HEK293 (cell line): ENCODE results near the gene SLCO1B1.
"Not testable (repeated sequence)": the region's sequence is repeated elsewhere in the genome, so short reads cannot be mapped to it uniquely, and the experiment has no call there.

ENCODE experiments used
- CTCF ChIA-PET: fragments of 350-600 bp; formaldehyde crosslinking; extraction: SDS; loops from one replicate; lab custom pipeline; 2021; ENCODE audit warnings: antibody characterized with exemption; lab: Yijun Ruan, JAX
- POLR2A ChIA-PET: fragments of 300-600 bp; formaldehyde crosslinking; extraction: SDS; loops from one replicate; lab custom pipeline; 2020; ENCODE audit warnings: antibody characterized with exemption, inconsistent platforms; lab: Yijun Ruan, JAX
- H3K27ac ChIP-seq: fragments of 200-500 bp; sonication (Bioruptor generic); 2 replicates; pipeline ENCODE4 v1.5.1; 2014; ENCODE audit warnings: low read depth, low read length, control low read depth, inconsistent platforms; ENCODE audit errors: extremely low read depth
- H3K36me3 ChIP-seq, 2 experiments: fragments of 200-500 bp in 1 of 2; sonication (Bioruptor generic) in 1 of 2; 1 replicate in 1 of 2; 2 replicates in 1 of 2; pipeline ENCODE4 v1.5.1; 2014 to 2017; ENCODE audit warnings: inconsistent platforms in 2 of 2, low read length in 2 of 2; ENCODE audit not compliant: control insufficient read depth in 2 of 2, insufficient read depth in 1 of 2
- H3K4me1 ChIP-seq: fragments of 200-500 bp; sonication (Bioruptor generic); 2 replicates; pipeline ENCODE4 v1.5.1; 2014; ENCODE audit warnings: mild to moderate bottlenecking, low read length, inconsistent platforms; ENCODE audit not compliant: control insufficient read depth, insufficient read depth
- H3K4me3 ChIP-seq: 2 replicates; pipeline ENCODE4 v1.5.1; 2011; ENCODE audit warnings: low read depth, mild to moderate bottlenecking, control low read depth, low read length, moderate library complexity
- H3K9me3 ChIP-seq: fragments of 200-500 bp; sonication (Bioruptor generic); 2 replicates; pipeline ENCODE4 v1.5.1; 2014; ENCODE audit warnings: low read depth, low read length, inconsistent platforms; ENCODE audit not compliant: control insufficient read depth, insufficient read depth
- GLIS1 ChIP-seq: fragments of 450-650 bp; formaldehyde crosslinking; IDR thresholded peaks from 2 replicates; pipeline ENCODE4 v1.5.1; 2016; ENCODE audit warnings: missing biosample characterization, missing genetic modification characterization
- KLF10 ChIP-seq: fragments of 450-650 bp; IDR thresholded peaks from 2 replicates; pipeline ENCODE4 v1.5.1; 2018; ENCODE audit warnings: missing biosample characterization, mild to moderate bottlenecking, missing genetic modification characterization
- MEIS1 ChIP-seq: sonication (generic); formaldehyde crosslinking; IDR thresholded peaks from 2 replicates; pipeline ENCODE4 v1.8.1; 2022; ENCODE audit warnings: missing genetic modification reagents, mild to moderate bottlenecking, borderline replicate concordance
- SALL2 ChIP-seq: fragments of 450-650 bp; formaldehyde crosslinking; IDR thresholded peaks from 2 replicates; pipeline ENCODE4 v1.5.0; 2017; ENCODE audit warnings: missing biosample characterization, mild to moderate bottlenecking, missing genetic modification characterization, borderline replicate concordance
- YY2 ChIP-seq: fragments of 450-650 bp; formaldehyde crosslinking; IDR thresholded peaks from 2 replicates; pipeline ENCODE4 v1.5.1; 2016; ENCODE audit warnings: missing biosample characterization, missing genetic modification characterization
- ZBTB20 ChIP-seq: fragments of 450-650 bp; formaldehyde crosslinking; IDR thresholded peaks from 2 replicates; pipeline ENCODE4 v1.5.1; 2016; ENCODE audit warnings: missing biosample characterization, missing genetic modification characterization
- ZBTB7A ChIP-seq: fragments of 450-650 bp; formaldehyde crosslinking; IDR thresholded peaks from 2 replicates; pipeline ENCODE4 v1.5.1; 2016; ENCODE audit warnings: low read depth, missing biosample characterization, missing genetic modification characterization
- ZNF19 ChIP-seq: fragments of 450-650 bp; formaldehyde crosslinking; IDR thresholded peaks from 2 replicates; pipeline ENCODE4; 2016; ENCODE audit warnings: missing biosample characterization, missing genetic modification characterization, low read depth
- ZNF211 ChIP-seq: fragments of 450-650 bp; formaldehyde crosslinking; IDR thresholded peaks from 2 replicates; pipeline ENCODE4 v1.5.1; 2016; ENCODE audit warnings: low read depth, missing biosample characterization, missing genetic modification characterization
- ZNF341 ChIP-seq: fragments of 450-650 bp; formaldehyde crosslinking; IDR thresholded peaks from 2 replicates; pipeline ENCODE4; 2016; ENCODE audit warnings: low read depth, missing biosample characterization, missing genetic modification characterization
- ZNF366 ChIP-seq: fragments of 450-650 bp; formaldehyde crosslinking; conservative IDR thresholded peaks from 2 replicates; pipeline ENCODE4 v1.5.1; 2016; ENCODE audit warnings: missing biosample characterization, missing genetic modification characterization
- ZNF394 ChIP-seq: fragments of 450-650 bp; formaldehyde crosslinking; IDR thresholded peaks from 2 replicates; pipeline ENCODE4 v1.5.1; 2016; ENCODE audit warnings: missing biosample characterization, missing genetic modification characterization, mild to moderate bottlenecking, moderate library complexity, borderline replicate concordance
- ZNF404 ChIP-seq: fragments of 450-650 bp; formaldehyde crosslinking; IDR thresholded peaks from 2 replicates; pipeline ENCODE4 v1.5.1; 2017; ENCODE audit warnings: missing biosample characterization, missing genetic modification characterization
- ZNF416 ChIP-seq: fragments of 450-650 bp; formaldehyde crosslinking; IDR thresholded peaks from 2 replicates; pipeline ENCODE4 v1.5.1; 2016; ENCODE audit warnings: missing biosample characterization, missing genetic modification characterization
- ZNF501 ChIP-seq: fragments of 450-650 bp; formaldehyde crosslinking; IDR thresholded peaks from 2 replicates; pipeline ENCODE4 v1.5.1; 2016; ENCODE audit warnings: missing biosample characterization, missing genetic modification characterization
- ZNF558 ChIP-seq: fragments of 450-650 bp; formaldehyde crosslinking; IDR thresholded peaks from 2 replicates; pipeline ENCODE4 v1.5.1; 2016; ENCODE audit warnings: missing biosample characterization, missing genetic modification characterization
- ZNF560 ChIP-seq: fragments of 450-650 bp; formaldehyde crosslinking; IDR thresholded peaks from 2 replicates; pipeline ENCODE4 v1.5.1; 2017; ENCODE audit warnings: missing biosample characterization, missing genetic modification characterization, borderline replicate concordance
- ZNF610 ChIP-seq: fragments of 450-650 bp; formaldehyde crosslinking; IDR thresholded peaks from 2 replicates; pipeline ENCODE4 v1.5.1; 2016; ENCODE audit warnings: missing biosample characterization, missing genetic modification characterization, borderline replicate concordance
- ZNF621 ChIP-seq: fragments of 450-650 bp; formaldehyde crosslinking; IDR thresholded peaks from 2 replicates; pipeline ENCODE4 v1.5.1; 2017; ENCODE audit warnings: missing biosample characterization, missing genetic modification characterization
- ZNF629 ChIP-seq: fragments of 450-650 bp; formaldehyde crosslinking; IDR thresholded peaks from 2 replicates; pipeline ENCODE4 v1.5.1; 2017; ENCODE audit warnings: missing biosample characterization, missing genetic modification characterization
- ZNF785 ChIP-seq: fragments of 450-650 bp; formaldehyde crosslinking; IDR thresholded peaks from 2 replicates; pipeline ENCODE4 v1.5.1; 2016; ENCODE audit warnings: missing biosample characterization, missing genetic modification characterization
- TF ChIP-seq, protein P1 (sequence below): fragments of 450-650 bp; formaldehyde crosslinking; IDR thresholded peaks from 2 replicates; pipeline ENCODE4 v1.5.1; 2016; ENCODE audit warnings: missing biosample characterization, missing genetic modification characterization
- TF ChIP-seq, protein P2 (sequence below): fragments of 450-650 bp; formaldehyde crosslinking; IDR thresholded peaks from 2 replicates; pipeline ENCODE4 v1.5.1; 2017; ENCODE audit warnings: missing biosample characterization, missing genetic modification characterization
- TF ChIP-seq, protein P3 (sequence below): fragments of 450-650 bp; formaldehyde crosslinking; IDR thresholded peaks from 2 replicates; pipeline ENCODE4 v1.5.1; 2016; ENCODE audit warnings: missing biosample characterization, missing genetic modification characterization
- TF ChIP-seq, protein P4 (sequence below): fragments of 450-650 bp; formaldehyde crosslinking; IDR thresholded peaks from 2 replicates; pipeline ENCODE4 v1.5.1; 2016; ENCODE audit warnings: missing biosample characterization, missing genetic modification characterization, low read depth

The SLCO1B1 gene

DNA sequence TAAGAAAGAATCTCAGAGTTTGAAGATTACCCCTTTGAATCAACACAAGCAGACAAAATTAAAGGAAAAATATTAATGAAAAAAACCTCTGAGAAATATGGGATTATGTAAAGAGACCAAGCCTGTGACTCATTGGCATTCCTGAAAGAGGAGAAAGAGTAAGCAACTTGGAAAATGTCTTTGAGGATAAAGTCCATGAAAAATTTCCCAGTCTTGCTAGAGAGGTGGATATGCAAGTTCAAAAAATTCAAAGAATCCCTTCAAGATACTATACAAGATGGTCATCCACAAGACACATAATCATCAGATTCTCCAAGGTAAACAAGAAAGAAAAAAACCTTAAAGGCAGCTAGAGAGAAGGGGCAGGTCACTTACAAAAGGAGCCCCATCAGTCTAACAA, 13.3 kb downstream of the SLCO1B1 start (continued):
- TF ChIP-seq, protein P1, sequence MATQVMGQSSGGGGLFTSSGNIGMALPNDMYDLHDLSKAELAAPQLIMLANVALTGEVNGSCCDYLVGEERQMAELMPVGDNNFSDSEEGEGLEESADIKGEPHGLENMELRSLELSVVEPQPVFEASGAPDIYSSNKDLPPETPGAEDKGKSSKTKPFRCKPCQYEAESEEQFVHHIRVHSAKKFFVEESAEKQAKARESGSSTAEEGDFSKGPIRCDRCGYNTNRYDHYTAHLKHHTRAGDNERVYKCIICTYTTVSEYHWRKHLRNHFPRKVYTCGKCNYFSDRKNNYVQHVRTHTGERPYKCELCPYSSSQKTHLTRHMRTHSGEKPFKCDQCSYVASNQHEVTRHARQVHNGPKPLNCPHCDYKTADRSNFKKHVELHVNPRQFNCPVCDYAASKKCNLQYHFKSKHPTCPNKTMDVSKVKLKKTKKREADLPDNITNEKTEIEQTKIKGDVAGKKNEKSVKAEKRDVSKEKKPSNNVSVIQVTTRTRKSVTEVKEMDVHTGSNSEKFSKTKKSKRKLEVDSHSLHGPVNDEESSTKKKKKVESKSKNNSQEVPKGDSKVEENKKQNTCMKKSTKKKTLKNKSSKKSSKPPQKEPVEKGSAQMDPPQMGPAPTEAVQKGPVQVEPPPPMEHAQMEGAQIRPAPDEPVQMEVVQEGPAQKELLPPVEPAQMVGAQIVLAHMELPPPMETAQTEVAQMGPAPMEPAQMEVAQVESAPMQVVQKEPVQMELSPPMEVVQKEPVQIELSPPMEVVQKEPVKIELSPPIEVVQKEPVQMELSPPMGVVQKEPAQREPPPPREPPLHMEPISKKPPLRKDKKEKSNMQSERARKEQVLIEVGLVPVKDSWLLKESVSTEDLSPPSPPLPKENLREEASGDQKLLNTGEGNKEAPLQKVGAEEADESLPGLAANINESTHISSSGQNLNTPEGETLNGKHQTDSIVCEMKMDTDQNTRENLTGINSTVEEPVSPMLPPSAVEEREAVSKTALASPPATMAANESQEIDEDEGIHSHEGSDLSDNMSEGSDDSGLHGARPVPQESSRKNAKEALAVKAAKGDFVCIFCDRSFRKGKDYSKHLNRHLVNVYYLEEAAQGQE (tag by site-specific recombination), result no peak
- no peak for TF ChIP-seq ZNF211 (tag by site-specific recombination)
- TF ChIP-seq, protein P2, sequence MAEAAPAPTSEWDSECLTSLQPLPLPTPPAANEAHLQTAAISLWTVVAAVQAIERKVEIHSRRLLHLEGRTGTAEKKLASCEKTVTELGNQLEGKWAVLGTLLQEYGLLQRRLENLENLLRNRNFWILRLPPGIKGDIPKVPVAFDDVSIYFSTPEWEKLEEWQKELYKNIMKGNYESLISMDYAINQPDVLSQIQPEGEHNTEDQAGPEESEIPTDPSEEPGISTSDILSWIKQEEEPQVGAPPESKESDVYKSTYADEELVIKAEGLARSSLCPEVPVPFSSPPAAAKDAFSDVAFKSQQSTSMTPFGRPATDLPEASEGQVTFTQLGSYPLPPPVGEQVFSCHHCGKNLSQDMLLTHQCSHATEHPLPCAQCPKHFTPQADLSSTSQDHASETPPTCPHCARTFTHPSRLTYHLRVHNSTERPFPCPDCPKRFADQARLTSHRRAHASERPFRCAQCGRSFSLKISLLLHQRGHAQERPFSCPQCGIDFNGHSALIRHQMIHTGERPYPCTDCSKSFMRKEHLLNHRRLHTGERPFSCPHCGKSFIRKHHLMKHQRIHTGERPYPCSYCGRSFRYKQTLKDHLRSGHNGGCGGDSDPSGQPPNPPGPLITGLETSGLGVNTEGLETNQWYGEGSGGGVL, result no peak
- no peak for TF ChIP-seq MEIS1 (CRISPR knock-in tag)
- TF ChIP-seq ZNF560, result no peak

DNA sequence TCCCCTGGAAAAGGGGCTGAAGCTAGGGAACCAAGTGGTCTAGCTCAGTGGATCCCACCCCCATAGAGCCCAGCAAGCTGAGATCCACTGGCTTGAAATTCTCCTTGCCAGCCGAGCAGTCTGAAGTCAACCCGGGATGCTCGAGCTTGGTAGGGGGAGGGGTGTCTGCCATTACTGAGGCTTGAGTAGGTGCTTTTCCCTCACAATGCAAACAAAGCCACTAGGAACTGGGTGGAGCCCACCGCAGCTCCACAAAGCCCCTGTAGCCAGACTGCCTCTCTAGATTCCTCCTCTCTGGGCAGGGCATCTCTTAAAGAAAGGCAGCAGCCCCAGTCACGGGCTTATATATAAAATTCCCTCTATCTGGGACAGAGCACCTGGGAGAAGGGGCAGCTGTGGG, 18.9 kb downstream of the SLCO1B1 start:
- CTCF ChIA-PET, H3K4me3 ChIP-seq, H3K36me3 ChIP-seq, POLR2A ChIA-PET, H3K4me1 ChIP-seq, H3K9me3 ChIP-seq, H3K27ac ChIP-seq: not testable (repeated sequence)

DNA sequence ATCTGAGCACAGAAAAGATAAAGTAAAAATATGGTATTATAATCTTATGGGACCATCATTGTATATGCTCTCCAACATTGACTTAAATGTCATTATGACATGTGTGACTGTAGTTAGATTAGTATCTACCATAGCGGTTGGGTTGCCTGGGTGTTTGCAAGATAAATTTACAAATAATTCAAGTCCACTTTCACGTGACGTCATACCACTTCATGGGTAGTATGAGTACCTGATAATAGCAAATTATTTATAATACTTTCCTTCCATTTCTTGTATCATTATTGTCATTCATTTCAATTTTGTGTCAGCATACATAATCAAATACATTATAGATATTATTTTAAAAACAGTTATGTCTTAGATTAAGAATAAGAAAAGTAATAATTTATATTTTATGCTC, 20.2 kb downstream of the SLCO1B1 start:
- Histone ChIP-seq H3K4me1 (no peaks in the 10 kb centered on the region), H3K9me3 (no peaks in the 10 kb centered on the region), H3K4me3 (no peak overlapping the region), H3K27ac (no peak overlapping the region), H3K36me3 (no peaks in the 10 kb centered on the region)
- TF ChIP-seq ZBTB7A (tag by site-specific recombination), result no peak
- no peak for TF ChIP-seq ZNF341 (tag by site-specific recombination)
- TF ChIP-seq ZNF394 (tag by site-specific recombination), result no peak
- TF ChIP-seq ZNF416 (tag by site-specific recombination), result no peak
- TF ChIP-seq, protein P3, sequence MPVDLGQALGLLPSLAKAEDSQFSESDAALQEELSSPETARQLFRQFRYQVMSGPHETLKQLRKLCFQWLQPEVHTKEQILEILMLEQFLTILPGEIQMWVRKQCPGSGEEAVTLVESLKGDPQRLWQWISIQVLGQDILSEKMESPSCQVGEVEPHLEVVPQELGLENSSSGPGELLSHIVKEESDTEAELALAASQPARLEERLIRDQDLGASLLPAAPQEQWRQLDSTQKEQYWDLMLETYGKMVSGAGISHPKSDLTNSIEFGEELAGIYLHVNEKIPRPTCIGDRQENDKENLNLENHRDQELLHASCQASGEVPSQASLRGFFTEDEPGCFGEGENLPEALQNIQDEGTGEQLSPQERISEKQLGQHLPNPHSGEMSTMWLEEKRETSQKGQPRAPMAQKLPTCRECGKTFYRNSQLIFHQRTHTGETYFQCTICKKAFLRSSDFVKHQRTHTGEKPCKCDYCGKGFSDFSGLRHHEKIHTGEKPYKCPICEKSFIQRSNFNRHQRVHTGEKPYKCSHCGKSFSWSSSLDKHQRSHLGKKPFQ, result no peak
- no peak for TF ChIP-seq YY2 (tag by site-specific recombination)
- TF ChIP-seq ZNF501, result no peak
- TF ChIP-seq ZNF621 (tag by site-specific recombination), result no peak
- TF ChIP-seq ZBTB20 (tag by site-specific recombination), result no peak
- no peak for TF ChIP-seq ZNF404 (tag by site-specific recombination)
- no peak for TF ChIP-seq GLIS1
- TF ChIP-seq SALL2 (tag by site-specific recombination), result no peak
- no peak for TF ChIP-seq ZNF558 (tag by site-specific recombination)
- no peak for TF ChIP-seq ZNF785 (tag by site-specific recombination)
- TF ChIP-seq, protein P4, sequence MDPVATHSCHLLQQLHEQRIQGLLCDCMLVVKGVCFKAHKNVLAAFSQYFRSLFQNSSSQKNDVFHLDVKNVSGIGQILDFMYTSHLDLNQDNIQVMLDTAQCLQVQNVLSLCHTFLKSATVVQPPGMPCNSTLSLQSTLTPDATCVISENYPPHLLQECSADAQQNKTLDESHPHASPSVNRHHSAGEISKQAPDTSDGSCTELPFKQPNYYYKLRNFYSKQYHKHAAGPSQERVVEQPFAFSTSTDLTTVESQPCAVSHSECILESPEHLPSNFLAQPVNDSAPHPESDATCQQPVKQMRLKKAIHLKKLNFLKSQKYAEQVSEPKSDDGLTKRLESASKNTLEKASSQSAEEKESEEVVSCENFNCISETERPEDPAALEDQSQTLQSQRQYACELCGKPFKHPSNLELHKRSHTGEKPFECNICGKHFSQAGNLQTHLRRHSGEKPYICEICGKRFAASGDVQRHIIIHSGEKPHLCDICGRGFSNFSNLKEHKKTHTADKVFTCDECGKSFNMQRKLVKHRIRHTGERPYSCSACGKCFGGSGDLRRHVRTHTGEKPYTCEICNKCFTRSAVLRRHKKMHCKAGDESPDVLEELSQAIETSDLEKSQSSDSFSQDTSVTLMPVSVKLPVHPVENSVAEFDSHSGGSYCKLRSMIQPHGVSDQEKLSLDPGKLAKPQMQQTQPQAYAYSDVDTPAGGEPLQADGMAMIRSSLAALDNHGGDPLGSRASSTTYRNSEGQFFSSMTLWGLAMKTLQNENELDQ, result no peak
- TF ChIP-seq ZNF610 (tag by site-specific recombination), result no peak
- no peak for TF ChIP-seq ZNF366
- no peak for TF ChIP-seq ZNF19 (tag by site-specific recombination)
- TF ChIP-seq KLF10 (tag by site-specific recombination), result no peak
- TF ChIP-seq ZNF629 (tag by site-specific recombination), result no peak
- CTCF ChIA-PET, result no interaction called here
- POLR2A ChIA-PET, result no interaction called here
